GM19397 (cell line): ENCODE results near the gene ZNF740.
A peak's percentile ranks its signal among the peaks of the same experiment; 100 is the strongest.
"Not testable (repeated sequence)": the region's sequence is repeated elsewhere in the genome, so short reads cannot be mapped to it uniquely, and the experiment has no call there.

Experiments used
- ATAC-seq: cut with Tn5 transposase; IDR thresholded peaks from one replicate; pipeline ENCODE4 v1.9.1; 2021; ENCODE audit warnings: mild to moderate bottlenecking, moderate library complexity; ENCODE audit not compliant: unreplicated experiment

ZNF740 gene

DNA sequence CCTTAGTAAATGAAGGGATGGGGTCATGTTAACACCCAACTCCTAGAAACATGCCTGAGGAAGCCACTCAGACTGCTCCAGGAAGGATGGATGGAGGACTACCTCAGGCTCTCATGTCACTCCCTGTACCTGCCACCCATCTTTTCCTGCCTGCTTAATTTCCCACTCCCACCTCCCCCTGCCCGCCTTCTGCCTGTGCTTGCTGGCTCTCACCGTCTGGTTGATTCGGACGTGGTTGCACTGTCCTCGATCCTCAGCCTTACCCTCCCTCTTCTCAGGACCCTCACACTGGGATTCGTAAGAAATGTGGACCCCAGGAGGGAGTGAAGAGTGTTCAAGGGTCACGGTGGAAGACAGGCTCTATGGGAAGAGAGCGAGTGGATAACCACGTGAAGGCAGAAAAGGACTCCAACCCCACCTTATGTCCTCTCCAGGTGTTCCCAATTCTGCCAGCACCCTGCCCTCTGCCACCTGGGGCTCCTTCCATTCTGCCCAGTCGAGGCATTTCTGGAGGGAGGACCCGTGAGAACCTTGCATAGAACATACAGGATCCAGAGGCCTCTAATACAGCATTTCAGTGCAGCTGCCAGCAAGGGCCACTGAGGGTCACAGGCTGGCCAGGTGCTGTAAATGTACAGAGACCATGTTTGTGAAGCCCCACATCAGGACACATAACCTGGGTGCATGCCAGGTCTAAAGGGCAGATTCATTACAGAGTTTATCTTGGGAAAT is 13.6 kb downstream of the ZNF740 start:
- no peak for ATAC-seq

DNA sequence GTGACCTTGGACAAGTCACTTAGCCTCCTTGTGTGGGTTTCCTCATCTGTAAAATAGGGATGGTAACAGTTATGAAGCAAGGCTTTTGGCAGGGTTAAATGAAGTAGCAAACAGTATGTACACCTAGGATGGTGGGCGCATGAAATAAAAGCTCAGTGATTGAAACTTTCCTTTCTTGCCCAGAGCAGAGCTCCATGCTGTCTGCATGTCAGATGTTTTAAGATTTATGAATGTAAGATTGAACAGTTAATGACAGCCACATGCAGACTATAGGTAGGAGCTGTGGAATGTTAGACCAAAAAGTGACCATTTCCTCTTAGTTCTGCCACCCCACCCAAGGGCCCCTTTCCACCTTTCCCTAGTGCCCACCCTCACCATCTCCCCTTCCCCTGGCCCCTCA is 14.5 kb downstream of the ZNF740 start:
- ATAC-seq: no peak

DNA sequence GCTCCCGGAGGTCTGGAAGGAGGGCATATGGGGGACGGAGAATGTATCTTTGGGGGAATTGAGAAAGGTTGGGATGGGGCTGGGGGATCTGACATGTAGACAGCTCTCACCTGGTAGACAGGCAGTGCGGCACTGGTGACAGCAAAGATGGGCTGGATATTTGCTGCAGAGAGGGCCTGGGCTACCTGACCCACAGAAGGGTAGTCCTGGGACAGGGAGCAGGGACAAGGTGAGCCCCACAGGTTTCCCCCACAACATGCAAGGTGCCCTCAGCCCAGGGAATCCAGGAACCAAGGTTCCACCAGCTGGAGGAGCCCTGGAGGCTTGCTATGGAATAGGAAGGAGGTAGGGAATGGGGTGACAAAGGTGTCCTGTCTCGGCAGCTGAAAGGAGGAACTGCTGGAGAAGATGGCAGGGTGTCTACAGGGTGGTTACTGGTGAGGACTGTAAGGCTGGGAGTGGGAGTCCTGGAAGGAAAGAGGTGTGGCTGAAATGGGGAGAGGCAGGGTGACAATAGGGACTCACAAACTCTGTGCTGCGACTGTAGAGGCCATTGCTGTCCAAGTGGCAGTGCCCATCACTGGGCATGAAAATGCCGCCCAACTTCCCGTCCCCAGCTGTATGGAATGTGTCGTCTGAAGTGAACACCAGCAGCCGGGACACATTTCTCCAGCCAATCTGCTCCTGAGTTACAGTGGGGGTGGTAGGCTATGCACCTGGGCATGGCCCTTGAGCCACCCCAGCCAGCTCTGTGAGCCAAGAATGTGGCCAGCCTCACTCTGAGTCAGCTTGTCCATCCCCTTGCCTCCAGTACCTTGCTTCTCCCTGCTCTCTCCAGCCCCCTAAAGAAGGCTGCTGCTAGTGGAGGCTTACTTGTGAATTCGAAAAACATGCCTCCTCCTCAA is 15.2 kb downstream of the ZNF740 start:
- ATAC-seq: no peak

DNA sequence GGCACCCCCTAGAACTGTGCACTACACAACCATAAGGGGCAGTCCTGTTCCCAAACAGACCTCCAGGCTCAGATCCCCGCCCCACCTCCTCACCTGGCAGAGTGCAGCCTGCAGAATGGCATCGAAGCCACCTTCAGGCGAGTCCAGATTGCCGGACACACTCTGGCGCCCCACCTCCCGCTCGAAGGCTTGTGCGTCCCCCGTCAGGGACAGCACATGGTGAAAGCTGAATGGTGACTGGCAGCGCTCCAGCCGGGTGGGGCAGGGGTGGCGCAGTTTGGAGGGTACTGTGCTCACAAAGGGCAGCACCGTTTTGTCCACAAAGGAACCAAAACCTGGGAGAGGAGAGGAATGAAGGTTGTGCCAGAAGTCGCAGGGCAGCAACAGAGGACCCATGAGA is 16.0 kb downstream of the ZNF740 start:
- ATAC-seq: no peak

DNA sequence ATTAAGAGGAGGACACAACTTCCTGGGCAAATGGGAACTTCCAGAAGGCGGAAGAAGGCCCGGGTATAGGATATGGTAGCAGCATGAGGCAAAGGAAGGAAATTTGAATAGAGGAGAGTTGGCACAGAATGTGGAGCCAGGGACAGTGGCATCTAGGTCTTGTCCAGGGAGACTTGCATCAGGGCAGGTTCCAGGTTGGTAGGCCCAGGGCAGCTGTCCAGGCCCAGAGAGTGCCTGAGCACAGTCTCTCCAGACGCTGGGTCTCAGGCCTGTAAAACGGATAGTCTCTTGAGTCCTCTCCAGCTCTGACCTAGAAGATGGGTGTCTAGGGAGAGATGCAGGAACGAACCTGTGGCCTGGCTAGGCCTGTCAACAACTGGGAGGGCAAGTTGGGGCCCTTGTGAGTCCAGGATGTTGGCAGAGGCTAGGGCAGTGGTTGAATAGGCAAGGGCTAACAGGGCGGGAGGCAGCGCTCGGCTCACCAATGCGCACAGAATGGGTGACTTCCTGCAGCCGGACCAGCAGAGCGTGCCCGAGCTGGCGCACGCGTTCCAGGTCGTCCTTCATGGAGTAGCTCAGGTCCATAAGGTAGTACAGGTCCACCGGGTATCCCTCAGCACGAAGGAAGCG is 16.6 kb downstream of the ZNF740 start:
- no peak for ATAC-seq

DNA sequence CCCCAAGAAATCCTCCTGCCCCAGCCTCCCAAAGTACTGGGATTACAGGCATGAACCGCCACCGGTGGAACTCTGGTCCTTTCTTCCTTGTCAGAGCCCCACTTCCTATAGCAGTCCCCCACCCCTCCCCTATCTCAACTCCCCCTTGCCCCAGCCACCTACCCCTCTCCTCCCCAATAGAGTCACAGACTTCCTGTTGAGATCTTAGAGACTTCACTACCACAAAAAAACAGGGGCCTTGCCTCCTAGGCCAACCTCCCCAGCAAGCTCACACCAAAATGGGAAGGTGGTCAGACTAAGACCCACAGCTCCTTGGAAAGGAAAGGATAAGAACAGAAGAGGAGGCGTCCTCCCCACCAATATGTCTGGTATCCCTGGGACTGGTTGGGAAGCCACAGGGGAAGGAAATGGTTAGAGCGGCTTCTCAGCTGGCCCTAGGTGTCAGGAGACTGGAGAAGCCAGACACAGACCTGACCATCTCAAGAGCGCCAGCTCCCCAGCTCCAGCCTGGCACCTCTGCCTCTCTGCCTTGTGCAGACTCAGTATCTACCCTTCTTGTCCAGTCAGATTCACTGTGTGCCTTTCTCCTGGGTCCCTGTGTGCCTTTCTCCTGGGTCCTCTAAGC is 18.1 kb downstream of the ZNF740 start:
- ATAC-seq: no peak

DNA sequence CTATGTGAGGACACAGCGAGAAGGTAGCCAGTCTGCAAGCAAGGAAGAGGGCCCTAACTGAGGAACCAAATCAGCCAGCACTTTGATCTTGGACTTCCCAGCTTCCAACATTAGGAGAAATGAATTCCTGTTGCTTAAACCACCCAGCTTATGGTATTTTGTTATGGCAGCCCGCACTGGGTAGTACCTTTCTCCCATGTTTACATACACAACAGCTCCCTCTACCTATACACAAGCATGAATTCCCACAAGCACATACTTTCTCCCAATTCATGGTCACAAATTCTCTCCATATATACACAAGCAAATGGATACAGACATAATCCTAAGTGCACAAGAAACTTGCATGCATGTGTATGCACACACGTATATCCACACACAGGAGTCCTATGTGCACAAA is 19.2 kb downstream of the ZNF740 start:
- ATAC-seq: no peak

DNA sequence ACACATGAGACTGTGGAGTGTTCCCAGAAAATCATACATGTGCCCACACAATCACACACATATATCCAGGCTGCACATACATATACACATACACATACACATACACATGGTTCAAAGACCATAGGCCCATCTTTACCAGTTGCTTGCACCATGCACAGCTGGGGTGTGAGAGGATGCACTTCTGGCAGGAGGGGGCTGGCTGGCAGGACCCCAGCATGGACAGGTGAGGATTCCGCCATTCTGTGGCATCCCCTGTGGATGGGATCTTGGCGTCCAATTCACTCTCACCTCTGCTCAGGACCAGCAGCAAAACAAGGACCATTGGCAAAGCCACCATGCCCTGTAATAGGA is 19.6 kb downstream of the ZNF740 start:
- ATAC-seq: peak; percentile 16

DNA sequence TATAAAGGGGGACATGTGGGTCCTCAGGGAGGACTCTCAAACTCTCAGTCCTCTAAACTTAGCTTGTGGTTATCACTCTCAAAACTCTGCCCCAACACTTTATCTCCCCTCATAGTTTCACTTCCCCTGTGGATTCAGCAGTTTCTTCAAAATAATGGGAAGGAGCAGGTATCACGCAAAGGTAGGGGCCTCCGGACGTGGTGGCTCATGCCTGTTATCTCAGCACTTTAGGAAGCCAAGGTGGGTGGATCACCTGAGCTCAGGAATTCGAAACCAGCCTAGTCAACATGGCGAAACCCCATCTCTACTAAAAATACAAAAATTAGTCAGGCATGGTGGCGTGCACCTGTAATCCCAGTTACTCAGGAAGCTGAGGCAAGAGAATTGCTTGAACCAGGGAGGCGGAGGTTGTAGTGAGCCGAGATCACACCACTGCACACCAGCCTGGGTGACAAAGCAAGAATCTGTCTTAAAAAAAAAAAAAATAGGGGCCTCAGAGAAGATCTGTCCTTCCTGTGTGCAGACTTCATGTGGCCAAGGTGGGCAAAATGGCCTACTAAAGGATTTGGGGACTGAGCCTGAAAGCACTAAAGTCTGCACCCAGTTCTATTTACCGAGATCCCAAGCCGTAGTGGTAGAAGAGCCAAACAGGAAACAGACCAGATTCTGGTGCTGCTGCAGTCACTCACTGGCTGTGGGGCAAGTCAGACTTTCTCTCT is 20.1 kb downstream of the ZNF740 start:
- ATAC-seq: peak; percentile 45

DNA sequence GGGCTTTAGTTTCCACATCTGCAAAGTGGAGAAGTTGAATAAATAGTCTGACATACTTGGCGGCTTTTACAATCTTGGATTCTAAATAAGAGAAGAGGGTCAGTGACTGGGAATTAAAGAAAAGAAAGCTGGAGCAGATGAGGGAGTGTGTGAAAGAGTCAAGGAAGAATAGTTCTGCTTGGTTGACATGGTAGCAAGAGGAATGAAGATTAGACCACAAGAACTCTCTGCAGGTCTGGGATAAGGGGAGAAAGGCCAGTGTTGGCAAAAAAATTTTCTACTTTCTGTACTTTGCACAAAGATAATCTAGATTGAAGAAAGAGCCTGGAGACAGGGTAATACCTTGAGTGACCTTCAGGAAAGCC is 20.6 kb downstream of the ZNF740 start:
- ATAC-seq: no peak

DNA sequence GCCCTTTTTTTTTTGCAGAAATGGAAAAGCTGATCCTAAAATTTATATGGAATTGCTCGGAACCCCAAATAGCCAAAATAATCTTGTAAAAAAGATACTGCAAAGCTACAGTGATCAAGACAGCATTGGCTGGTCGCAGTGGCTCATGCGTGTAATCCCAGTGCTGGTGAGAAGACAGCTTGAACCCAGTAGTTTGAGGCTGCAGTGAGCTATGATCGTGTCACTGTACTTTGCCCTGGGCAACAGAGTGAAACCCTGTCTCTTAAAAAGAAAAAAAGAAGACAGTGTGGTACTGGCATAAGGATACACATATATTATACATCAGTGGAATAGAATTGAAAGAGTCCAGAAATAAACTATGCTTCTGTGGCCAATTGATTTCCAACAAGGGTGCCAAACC is 21.1 kb downstream of the ZNF740 start:
- ATAC-seq: no peak

DNA sequence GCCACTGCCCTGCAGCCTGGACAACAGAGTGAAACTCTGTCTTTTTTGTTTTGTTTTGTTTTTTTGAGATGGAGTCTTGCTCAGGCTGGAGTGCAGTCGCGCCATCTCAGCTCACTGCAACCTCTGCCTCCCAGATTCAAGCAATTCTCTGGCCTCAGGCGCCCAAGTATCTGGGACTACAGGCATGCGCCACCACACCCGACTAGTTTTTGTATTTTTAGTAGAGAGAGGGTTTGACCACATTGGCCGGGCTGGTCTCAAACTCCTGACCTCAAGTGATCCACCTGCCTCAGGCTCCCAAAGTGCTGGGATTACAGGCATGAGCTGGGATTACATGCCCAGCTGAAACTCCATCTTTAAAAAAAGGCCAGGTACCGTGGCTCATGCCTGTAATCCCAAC is 21.8 kb downstream of the ZNF740 start:
- ATAC-seq: not testable (repeated sequence)

DNA sequence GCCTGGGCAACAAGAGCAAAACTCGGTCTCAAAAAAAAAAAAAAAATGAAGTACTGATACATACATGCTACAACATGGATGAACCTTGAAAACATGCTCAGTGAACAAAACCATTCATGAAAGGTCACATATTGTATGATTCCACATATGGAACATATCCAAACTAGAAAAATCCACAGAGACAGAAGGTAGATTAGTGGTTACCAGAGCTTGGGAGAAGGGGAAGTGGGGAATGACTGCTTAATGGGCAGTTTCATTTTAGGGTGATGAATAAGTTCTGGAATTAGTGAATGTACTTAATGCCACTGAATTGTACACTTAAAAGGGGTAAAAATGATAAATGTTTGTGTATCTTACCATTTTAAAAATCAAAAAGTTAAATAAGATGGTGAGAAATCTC is 23.8 kb downstream of the ZNF740 start:
- no peak for ATAC-seq

DNA sequence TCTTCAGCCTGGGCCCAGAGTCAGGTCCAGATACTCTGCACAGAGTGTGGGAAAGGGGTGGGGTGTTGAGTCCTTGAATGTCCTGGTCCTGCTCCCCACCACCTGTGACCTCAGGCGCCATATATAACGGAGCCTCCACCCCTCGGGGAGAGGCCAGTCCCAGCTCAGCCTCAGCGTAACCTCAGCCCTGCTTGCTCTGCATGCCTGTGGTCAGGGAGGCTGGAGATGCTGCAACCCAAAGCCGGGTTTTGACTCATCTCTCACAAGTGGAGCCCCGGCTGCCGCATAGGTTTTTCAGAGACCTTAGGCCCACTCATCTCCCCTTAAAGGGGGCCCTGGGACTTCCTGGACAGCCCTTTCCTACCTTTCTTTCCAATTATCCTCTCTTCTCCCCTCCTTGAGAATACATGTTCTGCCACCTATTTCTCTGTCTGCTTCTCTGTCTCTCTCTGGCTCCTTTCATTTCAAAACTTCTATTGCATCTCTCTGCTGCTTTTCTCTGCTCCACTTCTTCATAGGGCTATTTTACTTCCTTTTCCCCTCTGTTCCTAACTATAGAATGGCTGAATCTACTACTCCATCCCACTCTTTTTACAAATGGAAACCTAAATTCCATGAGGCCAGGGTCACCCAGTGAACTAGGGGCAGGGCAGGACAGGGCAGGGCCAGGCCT is 25.4 kb downstream of the ZNF740 start:
- peak; percentile 60 for ATAC-seq

DNA sequence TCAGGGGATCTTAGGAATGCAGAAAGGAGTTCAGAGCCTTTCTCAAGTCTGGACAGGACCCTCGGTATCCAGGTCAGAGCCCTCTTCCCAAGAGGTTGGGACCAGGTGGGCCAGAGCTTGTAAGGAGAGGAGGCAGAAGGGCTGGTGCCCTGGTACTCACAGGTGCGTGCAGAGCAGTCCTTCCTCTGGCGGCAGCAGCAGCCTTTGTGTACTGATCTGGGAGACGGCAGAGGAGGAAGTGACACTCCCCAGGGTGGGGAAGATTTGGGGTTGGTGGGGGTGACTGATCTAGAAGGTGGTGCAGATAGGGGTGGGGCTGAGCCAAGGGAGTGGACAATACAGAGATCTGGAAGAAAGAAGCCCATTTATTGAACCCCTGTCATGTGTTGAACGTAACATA is 26.5 kb downstream of the ZNF740 start, which contains the start of gene ITGB7:
Gene ITGB7, minus strand, starts transcription at position 210 of the 400 bp plus-strand sequence. CDS start 6,808 bp downstream, outside the sequence.
- peak; percentile 44 for ATAC-seq

DNA sequence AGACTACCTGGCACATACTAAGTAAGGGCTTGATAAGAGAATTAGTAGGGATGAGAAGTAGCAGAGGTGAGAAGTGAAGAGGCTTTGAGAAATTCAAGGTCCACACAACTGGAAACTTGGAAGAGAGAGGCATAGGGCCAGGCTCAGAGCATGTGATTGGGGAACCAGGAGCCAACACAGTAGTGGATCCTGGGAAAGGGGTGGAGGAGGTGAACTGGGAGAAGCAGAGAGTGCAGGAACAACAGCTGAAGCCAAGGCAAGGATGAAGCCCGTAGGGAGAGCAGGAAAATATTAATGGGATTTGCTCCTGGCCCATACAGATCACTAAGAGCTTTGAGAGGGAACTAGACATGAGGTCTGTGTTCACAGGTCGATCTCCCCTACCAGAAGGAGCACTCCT is 27.9 kb downstream of the ZNF740 start:
- no peak for ATAC-seq

DNA sequence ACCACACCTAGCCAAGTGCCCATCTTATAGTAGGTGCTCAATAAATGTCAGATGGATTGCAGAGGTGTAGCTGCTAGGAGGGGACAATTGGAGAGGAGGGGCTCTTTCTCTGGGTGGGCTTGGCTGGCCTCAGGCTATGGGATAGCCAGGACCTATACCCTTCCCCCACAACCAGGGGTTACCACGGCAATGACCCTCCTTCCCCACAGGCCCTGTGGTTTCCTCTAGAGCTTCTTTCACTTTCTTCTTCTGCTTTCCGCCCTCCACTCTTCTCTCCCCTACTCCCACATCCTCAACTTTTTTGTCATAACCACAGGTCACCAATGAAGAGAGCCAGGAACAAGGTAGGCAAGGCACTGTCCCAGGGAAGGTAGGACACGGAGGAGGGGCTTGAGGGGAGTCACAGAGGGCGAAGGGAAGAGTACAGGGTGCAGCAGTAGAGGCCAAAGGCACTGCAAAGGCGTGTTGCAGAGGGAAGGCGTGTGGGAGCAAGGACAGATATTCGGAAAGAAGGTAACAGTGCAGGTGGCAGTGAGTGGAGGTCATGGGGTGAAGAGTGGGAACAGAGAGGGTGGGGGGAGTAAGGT is 28.4 kb downstream of the ZNF740 start:
- peak; percentile 46 for ATAC-seq

DNA sequence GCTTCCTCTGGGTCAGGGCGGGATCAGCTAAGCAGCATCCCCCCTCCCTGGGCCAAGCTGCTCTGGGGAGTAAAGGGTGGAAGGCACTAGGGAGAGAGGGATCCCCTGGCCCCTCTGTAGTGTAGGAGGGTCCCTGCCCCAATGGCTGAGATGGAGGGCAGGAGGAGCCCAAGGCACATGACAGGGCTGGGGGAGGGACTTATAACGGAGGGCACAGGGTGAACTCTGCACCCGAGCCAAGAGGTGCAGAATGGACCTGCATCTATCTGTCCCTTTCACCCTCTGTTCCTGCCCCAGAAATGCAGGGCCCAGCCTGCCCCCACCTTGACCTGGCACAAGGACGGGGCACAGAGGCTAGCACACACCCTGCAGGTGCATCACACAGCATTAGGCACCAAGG is 30.3 kb downstream of the ZNF740 start:
- no peak for ATAC-seq

DNA sequence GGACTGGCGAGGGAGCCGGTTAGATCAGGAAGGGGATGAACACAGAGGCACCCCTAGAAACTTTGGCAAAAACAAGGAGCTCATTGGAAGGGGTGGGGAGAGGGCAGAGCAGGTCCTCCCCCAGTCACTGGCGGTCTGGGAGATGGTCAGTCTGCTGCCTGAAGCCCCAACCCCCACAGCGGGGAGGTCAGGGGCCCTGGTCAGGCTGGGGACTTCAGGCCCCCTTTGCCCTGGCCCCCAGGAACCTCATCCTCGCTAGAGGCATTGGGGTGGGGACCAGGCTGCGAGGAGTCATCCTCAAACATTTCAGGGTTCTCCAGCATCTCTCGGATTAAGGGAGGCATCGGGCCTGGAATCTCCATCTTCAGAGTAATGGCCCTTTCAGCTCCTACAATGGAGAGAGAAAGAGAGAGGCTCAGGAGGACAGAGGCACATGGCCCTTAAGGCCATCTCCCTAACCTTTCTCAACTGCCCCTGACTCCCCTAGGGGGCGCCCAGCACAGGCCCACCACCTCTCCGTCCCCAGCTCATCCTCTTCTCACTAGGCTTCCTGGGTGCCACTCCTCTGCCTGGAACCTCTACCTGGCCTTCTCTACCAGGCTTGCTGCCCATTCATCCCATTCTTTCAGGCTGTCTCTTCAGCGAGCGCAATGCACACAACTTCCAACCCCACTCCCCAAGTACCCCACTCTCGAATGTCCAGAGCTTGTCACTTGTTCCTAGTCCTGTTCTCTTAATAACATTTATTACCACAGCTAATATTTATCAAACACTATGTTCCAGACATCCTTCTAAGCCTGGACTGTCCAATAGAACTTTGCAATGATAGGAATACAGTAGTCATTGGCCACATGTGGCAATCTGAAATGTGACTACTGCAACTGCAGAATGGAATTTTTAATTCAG is 31.2 kb downstream of the ZNF740 start:
- ATAC-seq: no peak
